Measurements from ENCODE around the gene PRSS21.

- TF ChIP-seq CTCF (IDR thresholded peaks at IDR 0.05) (no peak), POLR2A (IDR thresholded peaks at IDR 0.05) (no peak)
Measured at GRCh38 chr16:2855536-2855935, 38.5 kb downstream of the PRSS21 start.
